ENCODE data around the gene RFTN1.

The RFTN1 gene

GRCh38 chr3:16439163-16439847 lies 74.2 kb downstream of the RFTN1 start:
- no peak for DNase-seq (ENCODE audit: low read depth, low spot score)

- no peak for DNase-seq (ENCODE audit: low read depth, low spot score)
Measured at GRCh38 chr3:16437640-16438039, 75.9 kb downstream of the RFTN1 start.

GRCh38 chr3:16433701-16434151 lies 79.8 kb downstream of the RFTN1 start:
- DNase-seq (ENCODE audit: low read depth, low spot score), result no peak

GRCh38 chr3:16432714-16433113 lies 80.8 kb downstream of the RFTN1 start:
- DNase-seq (ENCODE audit: low read depth, low spot score), result no peak

- DNase-seq (ENCODE audit: low read depth, low spot score), result no peak
Measured at GRCh38 chr3:16430717-16431630, 82.5 kb downstream of the RFTN1 start.

- no peak for DNase-seq (ENCODE audit: low read depth, low spot score)
Measured at GRCh38 chr3:16429086-16429485, 84.4 kb downstream of the RFTN1 start.

- no peak for DNase-seq (ENCODE audit: low read depth, low spot score)
Measured at GRCh38 chr3:16428612-16429011, 84.9 kb downstream of the RFTN1 start.

GRCh38 chr3:16427103-16427965 lies 86.2 kb downstream of the RFTN1 start:
- DNase-seq (ENCODE audit: low read depth, low spot score), result no peak

- no peak for DNase-seq (ENCODE audit: low read depth, low spot score)
Measured at GRCh38 chr3:16426665-16427064, 86.8 kb downstream of the RFTN1 start.

GRCh38 chr3:16426029-16426400 lies 87.5 kb downstream of the RFTN1 start:
- no peak for DNase-seq (ENCODE audit: low read depth, low spot score)

GRCh38 chr3:16425398-16426028 lies 88.0 kb downstream of the RFTN1 start:
- no peak for DNase-seq (ENCODE audit: low read depth, low spot score)

- DNase-seq (ENCODE audit: low read depth, low spot score), result no peak
Measured at GRCh38 chr3:16423947-16424673, 89.4 kb downstream of the RFTN1 start.

GRCh38 chr3:16423298-16423697 lies 90.2 kb downstream of the RFTN1 start:
- DNase-seq (ENCODE audit: low read depth, low spot score), result no peak

GRCh38 chr3:16419640-16420241 lies 93.8 kb downstream of the RFTN1 start:
- no peak for DNase-seq (ENCODE audit: low read depth, low spot score)

GRCh38 chr3:16417945-16418739 lies 95.4 kb downstream of the RFTN1 start:
- no peak for DNase-seq (ENCODE audit: low read depth, low spot score)

GRCh38 chr3:16415911-16416476 lies 97.5 kb downstream of the RFTN1 start:
- DNase-seq (ENCODE audit: low read depth, low spot score), result no peak

- no peak for DNase-seq (ENCODE audit: low read depth, low spot score)
Measured at GRCh38 chr3:16413321-16413720, 100.2 kb downstream of the RFTN1 start.

- DNase-seq (ENCODE audit: low read depth, low spot score), result no peak
Measured at GRCh38 chr3:16412192-16412800, 101.2 kb downstream of the RFTN1 start.

GRCh38 chr3:16411441-16411840 lies 102.1 kb downstream of the RFTN1 start:
- DNase-seq (ENCODE audit: low read depth, low spot score), result no peak

Data from activated CD4-positive, CD25-positive, alpha-beta regulatory T cell treated with anti-CD3 and anti-CD28 coated beads, Interleukin-2, amount 50 U/mL, for 16 hours (primary cell).